ENCODE measurements around the gene TMEM38A.

GRCh38 chr19:16702123-16702522 lies 41.2 kb downstream of the TMEM38A start:
- TF ChIP-seq POLR2A (IDR thresholded peaks at IDR 0.05): no peak
- TF ChIP-seq, protein P1, sequence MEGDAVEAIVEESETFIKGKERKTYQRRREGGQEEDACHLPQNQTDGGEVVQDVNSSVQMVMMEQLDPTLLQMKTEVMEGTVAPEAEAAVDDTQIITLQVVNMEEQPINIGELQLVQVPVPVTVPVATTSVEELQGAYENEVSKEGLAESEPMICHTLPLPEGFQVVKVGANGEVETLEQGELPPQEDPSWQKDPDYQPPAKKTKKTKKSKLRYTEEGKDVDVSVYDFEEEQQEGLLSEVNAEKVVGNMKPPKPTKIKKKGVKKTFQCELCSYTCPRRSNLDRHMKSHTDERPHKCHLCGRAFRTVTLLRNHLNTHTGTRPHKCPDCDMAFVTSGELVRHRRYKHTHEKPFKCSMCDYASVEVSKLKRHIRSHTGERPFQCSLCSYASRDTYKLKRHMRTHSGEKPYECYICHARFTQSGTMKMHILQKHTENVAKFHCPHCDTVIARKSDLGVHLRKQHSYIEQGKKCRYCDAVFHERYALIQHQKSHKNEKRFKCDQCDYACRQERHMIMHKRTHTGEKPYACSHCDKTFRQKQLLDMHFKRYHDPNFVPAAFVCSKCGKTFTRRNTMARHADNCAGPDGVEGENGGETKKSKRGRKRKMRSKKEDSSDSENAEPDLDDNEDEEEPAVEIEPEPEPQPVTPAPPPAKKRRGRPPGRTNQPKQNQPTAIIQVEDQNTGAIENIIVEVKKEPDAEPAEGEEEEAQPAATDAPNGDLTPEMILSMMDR (IDR thresholded peaks at IDR 0.05): no peak
